ENCODE data around the gene ITK. TPM values are rescaled to one million over a fixed set of nuclear protein-coding genes. Genes with fewer than 3 reads are reported as not detected.

Gene ITK
- total RNA-seq, 6 experiments from 2014 or later: 0.35 to 1.2 (median 0.74) TPM

DNA sequence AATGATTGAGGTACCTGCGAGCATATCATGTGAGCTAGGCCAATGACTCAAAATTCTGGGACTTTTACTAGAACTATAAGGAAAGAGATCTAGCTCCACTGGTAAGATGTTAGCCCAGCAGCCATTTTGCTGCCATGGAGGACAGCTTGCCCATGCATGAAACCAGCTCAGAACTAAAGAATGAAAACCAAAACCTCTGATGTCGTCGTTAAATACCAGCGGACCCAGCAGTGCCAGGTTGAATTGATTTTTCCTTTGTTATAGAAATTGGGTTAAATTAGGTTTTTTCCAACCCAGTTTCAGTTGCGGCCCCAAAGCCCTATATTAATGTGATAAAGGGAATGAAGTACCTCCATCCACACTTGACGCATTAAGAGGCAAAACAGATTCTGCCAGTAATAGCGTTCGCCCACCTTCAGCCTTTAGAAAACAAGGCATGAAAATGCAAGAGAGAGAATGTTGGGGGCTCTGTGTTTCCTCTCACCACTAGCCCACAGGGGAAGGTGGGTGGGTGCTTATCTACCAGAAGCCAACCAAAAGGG lies 5.5 kb upstream of the ITK start:
- Histone ChIP-seq H3K27ac (no peak overlapping the region), H3K27me3 (no peaks in the 10 kb centered on the region), H3K9me3 (no peaks in the 10 kb centered on the region), H3K4me3 (no peak overlapping the region), H3K4me1 (no peaks in the 10 kb centered on the region), H3K36me3 (no peaks in the 10 kb centered on the region)
- intact Hi-C loops (cut with DNase I): no loop called here
- no peak for DNase-seq
- no peak for ATAC-seq
- whole genome bisulfite sequencing (ENCODE audit: insufficient coverage, low coverage, low lambda C conversion rate, missing lambda C conversion rate): 83% methylated on average over 4 of the region's 8 CpGs
- TF ChIP-seq, protein P1, sequence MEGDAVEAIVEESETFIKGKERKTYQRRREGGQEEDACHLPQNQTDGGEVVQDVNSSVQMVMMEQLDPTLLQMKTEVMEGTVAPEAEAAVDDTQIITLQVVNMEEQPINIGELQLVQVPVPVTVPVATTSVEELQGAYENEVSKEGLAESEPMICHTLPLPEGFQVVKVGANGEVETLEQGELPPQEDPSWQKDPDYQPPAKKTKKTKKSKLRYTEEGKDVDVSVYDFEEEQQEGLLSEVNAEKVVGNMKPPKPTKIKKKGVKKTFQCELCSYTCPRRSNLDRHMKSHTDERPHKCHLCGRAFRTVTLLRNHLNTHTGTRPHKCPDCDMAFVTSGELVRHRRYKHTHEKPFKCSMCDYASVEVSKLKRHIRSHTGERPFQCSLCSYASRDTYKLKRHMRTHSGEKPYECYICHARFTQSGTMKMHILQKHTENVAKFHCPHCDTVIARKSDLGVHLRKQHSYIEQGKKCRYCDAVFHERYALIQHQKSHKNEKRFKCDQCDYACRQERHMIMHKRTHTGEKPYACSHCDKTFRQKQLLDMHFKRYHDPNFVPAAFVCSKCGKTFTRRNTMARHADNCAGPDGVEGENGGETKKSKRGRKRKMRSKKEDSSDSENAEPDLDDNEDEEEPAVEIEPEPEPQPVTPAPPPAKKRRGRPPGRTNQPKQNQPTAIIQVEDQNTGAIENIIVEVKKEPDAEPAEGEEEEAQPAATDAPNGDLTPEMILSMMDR (IDR thresholded peaks at IDR 0.05): no peak
- no peak for TF ChIP-seq POLR2A (IDR thresholded peaks at IDR 0.05)

DNA sequence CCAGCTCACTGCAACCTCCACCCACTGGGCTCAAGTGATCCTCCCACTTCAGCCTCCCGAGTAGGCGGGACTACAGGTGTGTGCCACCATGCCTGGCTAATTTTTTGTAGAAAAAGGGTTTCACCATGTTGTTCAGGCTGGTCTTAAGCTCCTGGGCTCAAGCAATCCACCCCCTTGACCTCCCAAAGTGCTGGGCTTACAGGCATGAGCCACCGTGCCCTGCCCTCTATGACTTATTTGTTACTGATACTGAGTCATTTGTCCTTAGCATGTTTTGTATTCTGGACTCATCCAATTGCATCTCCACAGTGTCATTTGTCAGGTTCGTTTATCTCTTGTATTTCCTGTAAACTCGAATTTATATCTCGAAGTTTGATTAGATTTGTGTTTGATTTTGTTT lies 2.7 kb upstream of the ITK start:
- no peak for ATAC-seq
- TF ChIP-seq, protein P1 (IDR thresholded peaks at IDR 0.05): no peak
- no peak for TF ChIP-seq POLR2A (IDR thresholded peaks at IDR 0.05)
- Histone ChIP-seq H3K27me3 (no peaks in the 10 kb centered on the region), H3K27ac (no peak overlapping the region), H3K9me3 (no peaks in the 10 kb centered on the region), H3K4me3 (no peak overlapping the region), H3K4me1 (no peaks in the 10 kb centered on the region), H3K36me3 (no peaks in the 10 kb centered on the region)
- intact Hi-C loops (cut with DNase I): no loop called here
- 32% methylated on average over 6 of the region's 6 CpGs for WGBS (ENCODE audit: insufficient coverage, low coverage, low lambda C conversion rate, missing lambda C conversion rate)
- no peak for DNase-seq

DNA sequence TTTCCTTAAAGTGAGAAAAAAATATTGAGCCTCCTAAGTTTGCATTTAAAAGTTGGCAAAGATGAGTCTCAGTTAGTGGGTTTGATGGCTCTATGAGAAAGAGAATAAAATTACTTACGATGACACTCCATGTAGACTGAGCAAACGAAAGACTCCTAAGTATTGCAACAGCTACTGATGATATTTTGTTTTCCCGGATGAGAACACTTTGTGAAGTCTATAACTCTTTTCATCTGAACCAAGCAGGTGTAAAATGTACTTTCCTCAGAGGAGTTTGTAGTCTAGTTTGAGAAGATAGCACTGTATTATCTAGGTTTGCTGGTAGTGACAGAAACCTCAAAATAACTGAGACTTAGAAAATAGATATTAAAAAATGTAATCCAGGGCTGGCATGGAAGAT lies 1.7 kb upstream of the ITK start:
- Histone ChIP-seq H3K9me3 (no peaks in the 10 kb centered on the region), H3K36me3 (no peaks in the 10 kb centered on the region), H3K27ac (no peak overlapping the region), H3K4me3 (no peak overlapping the region), H3K27me3 (no peaks in the 10 kb centered on the region), H3K4me1 (no peaks in the 10 kb centered on the region)
- intact Hi-C loops (cut with DNase I): no loop called here
- ATAC-seq (no peak), DNase-seq (no peak)
- WGBS (ENCODE audit: insufficient coverage, low coverage, low lambda C conversion rate, missing lambda C conversion rate): 48% methylated on average over 3 of the region's 3 CpGs
- TF ChIP-seq, protein P1 (IDR thresholded peaks at IDR 0.05): no peak
- TF ChIP-seq POLR2A (IDR thresholded peaks at IDR 0.05): no peak

DNA sequence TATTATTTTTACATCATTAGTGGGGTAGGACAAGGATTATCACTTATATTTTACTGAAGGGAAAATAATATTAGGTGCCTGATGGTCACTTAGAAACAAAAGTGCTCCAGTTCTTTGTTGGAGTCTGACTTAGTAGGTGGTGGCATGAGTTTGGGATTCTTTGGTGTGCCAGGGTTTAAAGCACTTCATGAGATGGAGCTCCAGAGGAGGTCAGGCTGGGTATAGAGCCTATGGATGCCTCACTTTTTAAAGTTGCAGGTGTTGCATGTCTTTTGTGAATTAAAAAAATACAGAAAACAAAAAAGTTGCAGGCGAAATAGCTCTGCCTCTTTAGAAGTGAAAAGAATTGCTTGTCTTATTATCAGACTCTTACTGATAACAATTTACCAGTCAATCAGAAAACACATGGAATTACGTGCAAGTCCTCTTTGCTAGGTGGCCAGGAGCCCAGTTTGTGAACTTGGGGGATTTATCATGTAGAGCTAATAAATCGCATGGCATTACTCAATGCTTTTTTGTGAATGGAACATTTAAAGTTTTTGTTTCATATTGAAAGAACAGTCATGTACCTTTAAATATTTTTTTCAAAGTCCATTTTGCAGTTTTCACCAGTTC lies 1.6 kb downstream of the ITK start:
- Histone ChIP-seq H3K36me3 (no peaks in the 10 kb centered on the region), H3K4me1 (no peaks in the 10 kb centered on the region), H3K4me3 (no peak overlapping the region), H3K27ac (no peak overlapping the region), H3K9me3 (no peaks in the 10 kb centered on the region), H3K27me3 (no peaks in the 10 kb centered on the region)
- DNase-seq: no peak
- TF ChIP-seq POLR2A (IDR thresholded peaks at IDR 0.05): no peak
- TF ChIP-seq, protein P1 (IDR thresholded peaks at IDR 0.05): no peak
- 52% methylated on average over 3 of the region's 3 CpGs for WGBS (ENCODE audit: insufficient coverage, low coverage, low lambda C conversion rate, missing lambda C conversion rate)
- intact Hi-C loops (cut with DNase I): no loop called here
- ATAC-seq: no peak
